Thymus (tissue), 11 donors: ENCODE measurements around the gene IFNA21. TPM values are rescaled to one million over a fixed set of nuclear protein-coding genes. Genes with fewer than 3 reads are reported as not detected.
A peak's percentile ranks its signal among the peaks of the same experiment; 100 is the strongest.
"Not testable (repeated sequence)": the region's sequence is repeated elsewhere in the genome, so short reads cannot be mapped to it uniquely, and the experiment has no call there.

Experiments
- DNase-seq, 9 donors: peaks; one replicate each; pipeline ENCODE4 v3.0.0-alpha.2; 2013; ENCODE audit warnings: low spot score in 9 of 9, low read depth in 6 of 9, missing footprints in 1 of 9
- H3K27ac ChIP-seq, 2 donors: one replicate each; pipeline ENCODE4 v1.5.1; 2013; ENCODE audit warnings: control low read depth in 1 of 2, low read depth in 1 of 2, low read length in 1 of 2, mild to moderate bottlenecking in 1 of 2, moderate library complexity in 1 of 2
- H3K27me3 ChIP-seq, 2 donors: one replicate each; pipeline ENCODE4 v1.5.1; 2013; ENCODE audit warnings: low read length in 1 of 2; ENCODE audit not compliant: control insufficient read depth in 2 of 2, insufficient read depth in 1 of 2
- H3K36me3 ChIP-seq, 2 donors: one replicate each; pipeline ENCODE4 v1.5.1; 2013; ENCODE audit warnings: low read length in 1 of 2, mild to moderate bottlenecking in 1 of 2, moderate library complexity in 1 of 2; ENCODE audit not compliant: control insufficient read depth in 2 of 2, insufficient read depth in 2 of 2
- H3K4me1 ChIP-seq, 2 donors: one replicate each; pipeline ENCODE4 v1.5.1; 2013; ENCODE audit warnings: low read length in 2 of 2; ENCODE audit not compliant: control insufficient read depth in 2 of 2, insufficient read depth in 2 of 2
- H3K4me3 ChIP-seq, 2 donors: one replicate each; pipeline ENCODE4 v1.5.1; 2013; ENCODE audit warnings: low read length in 2 of 2, control low read depth in 1 of 2, mild to moderate bottlenecking in 1 of 2
- H3K9me3 ChIP-seq, 2 donors: one replicate each; pipeline ENCODE4 v1.5.1; 2013; ENCODE audit warnings: low read length in 1 of 2, mild to moderate bottlenecking in 1 of 2; ENCODE audit not compliant: control insufficient read depth in 2 of 2, insufficient read depth in 1 of 2
- WGBS: extraction: QIAGEN DNeasy Blood & Tissue Kit; methylation state at CpG from one replicate; pipeline ENCODE4 v1.1.7; 2013; 5-methylcytosine and 5-hydroxymethylcytosine counted together
- polyA plus RNA-seq: library from polyadenylated mRNA; stranded (reverse); fragments of 200-250 nt; gene quantifications from one replicate; pipeline ENCODE4 v1.2.3, GENCODE V29; 2013
- total RNA-seq: library from RNA; stranded (reverse); fragments of 120-200 nt; gene quantifications from one replicate; pipeline ENCODE4 v1.2.4, GENCODE V29; 2013
- donor health status: healthy.

Gene IFNA21
- total and polyA plus RNA-seq, 2 donors: 0.02 TPM; not detected in 1

DNA sequence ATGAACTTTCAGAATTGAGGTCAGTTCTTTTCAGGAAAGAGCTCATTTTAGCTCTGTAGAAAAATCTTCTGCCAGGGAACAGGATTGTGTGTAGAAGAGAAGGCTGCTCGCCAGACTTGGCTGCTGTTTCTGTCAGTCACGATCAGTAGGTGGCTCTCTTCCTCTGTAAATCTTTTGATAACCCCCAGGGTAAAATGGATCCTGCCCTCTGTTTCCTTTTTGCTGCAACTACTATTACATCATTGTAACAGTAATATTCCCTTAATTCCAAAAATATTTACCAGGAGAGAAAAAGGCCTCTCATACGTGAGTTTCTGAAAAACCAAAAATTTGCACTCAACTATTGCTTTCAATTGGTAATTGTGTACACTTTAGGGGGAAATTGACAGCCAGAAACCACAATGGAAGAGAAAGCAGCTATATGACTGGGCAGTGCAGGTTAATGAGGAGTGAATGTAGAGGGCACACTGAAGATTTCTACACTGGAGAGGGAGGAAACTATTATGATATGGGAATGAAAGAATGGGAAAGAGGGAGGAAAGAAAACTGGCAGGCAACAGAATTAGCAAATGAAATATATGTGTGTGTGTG lies 12.3 kb downstream of the IFNA21 start:
- no peaks in the 10 kb centered on the region for H3K9me3 ChIP-seq
- H3K27me3 ChIP-seq: no peaks in the 10 kb centered on the region
- no peak overlapping the region for H3K27ac ChIP-seq
- DNase-seq: peak in 4 of 9 donors; percentile 8 to 50 (median 16)
- WGBS: 33% methylated on average over 3 of the region's 3 CpGs
- no peaks in the 10 kb centered on the region for H3K4me1 ChIP-seq
- no peak overlapping the region for H3K4me3 ChIP-seq
- H3K36me3 ChIP-seq: no peaks in the 10 kb centered on the region

DNA sequence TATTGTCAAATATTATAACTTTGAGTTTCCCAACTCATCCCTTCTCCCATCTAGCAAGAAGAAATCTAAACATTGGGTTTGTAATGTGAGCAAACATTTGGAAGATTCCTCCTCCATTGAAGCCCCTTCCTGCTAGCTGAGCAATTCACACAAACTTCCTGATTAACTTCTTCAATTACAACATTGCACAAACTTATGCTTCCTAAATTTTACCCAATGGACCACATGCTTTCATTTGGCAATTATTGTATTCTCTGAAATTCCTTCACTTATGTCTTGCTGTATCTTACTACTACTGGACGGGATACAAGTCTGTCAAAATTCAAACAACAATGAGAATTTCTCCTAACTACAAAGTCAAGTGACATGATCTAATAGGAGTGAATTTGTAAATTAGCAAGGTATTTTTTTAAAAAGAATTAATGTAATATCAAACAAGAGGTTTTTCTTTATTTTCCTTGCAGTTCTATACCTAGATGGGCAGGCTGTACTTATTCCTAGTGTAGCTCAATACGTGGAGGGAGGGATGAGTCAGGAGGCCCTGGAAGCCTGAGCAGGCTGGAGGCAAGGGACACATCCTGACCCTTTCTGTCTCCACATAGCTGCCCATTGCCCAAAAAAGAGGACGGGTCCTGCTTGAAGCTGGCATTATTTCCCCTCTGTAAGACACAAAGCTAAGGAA lies 13.0 kb downstream of the IFNA21 start:
- 67% methylated on average over 3 of the region's 3 CpGs for WGBS
- no peak for DNase-seq
- H3K36me3 ChIP-seq: no peaks in the 10 kb centered on the region
- H3K27me3 ChIP-seq: no peaks in the 10 kb centered on the region
- no peaks in the 10 kb centered on the region for H3K9me3 ChIP-seq
- H3K4me3 ChIP-seq: no peak overlapping the region
- no peaks in the 10 kb centered on the region for H3K4me1 ChIP-seq
- H3K27ac ChIP-seq: no peak overlapping the region

DNA sequence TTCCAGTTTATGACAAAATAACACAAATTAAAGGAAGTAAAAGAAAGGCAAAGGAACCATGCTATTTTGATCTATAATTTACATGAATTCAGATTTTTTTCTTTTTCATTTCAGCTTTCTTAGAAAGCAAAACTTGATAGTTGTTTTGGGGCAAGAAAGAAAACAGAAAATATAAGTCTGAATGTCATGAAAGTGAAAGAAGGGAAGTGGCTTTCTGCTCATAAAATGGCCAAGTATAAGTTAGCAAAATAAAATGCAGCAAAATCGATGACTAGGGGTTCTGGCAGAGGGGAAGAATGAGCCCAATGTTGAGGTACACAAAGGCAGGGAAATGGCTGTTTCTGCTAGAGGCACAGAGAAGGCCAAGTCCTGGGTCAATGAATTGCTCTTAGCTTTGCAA lies 21.9 kb downstream of the IFNA21 start:
- Histone ChIP-seq H3K4me1 (no peaks in the 10 kb centered on the region), H3K9me3 (no peaks in the 10 kb centered on the region), H3K4me3 (no peak overlapping the region), H3K36me3 (no peaks in the 10 kb centered on the region), H3K27ac (no peak overlapping the region), H3K27me3 (no peaks in the 10 kb centered on the region)
- DNase-seq: no peak
- 11% methylated on average over 1 of the region's 1 CpG for WGBS

DNA sequence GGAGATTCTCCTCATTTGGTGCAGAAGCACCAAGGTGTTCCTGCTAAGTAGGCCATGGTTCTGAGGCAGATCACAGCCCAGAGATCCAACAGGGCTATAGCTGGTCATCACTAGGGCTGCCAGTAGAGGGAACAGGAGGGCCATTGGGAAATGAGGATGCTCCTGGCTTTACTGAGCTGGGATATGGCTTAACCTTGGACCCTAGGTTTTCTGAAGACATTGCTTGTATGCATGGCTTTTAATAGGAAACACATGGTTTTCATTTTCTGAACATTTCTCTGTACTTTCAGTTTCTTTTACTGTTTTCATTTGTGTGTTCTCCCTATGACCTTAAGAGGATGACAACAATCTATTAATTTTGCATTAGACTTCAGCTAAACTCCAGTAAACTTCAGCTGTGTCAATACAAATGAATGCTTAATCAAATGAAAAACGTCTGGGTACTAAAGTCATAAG lies 25.0 kb downstream of the IFNA21 start, which contains the start of gene IFNW1:
Gene IFNW1 (minus strand): TSS at position 406 of the 456 bp plus-strand sequence. CDS start 262 bp downstream, at position 144.
- H3K27me3 ChIP-seq: no peaks in the 10 kb centered on the region
- no peaks in the 10 kb centered on the region for H3K4me1 ChIP-seq
- H3K27ac ChIP-seq: no peak within 1 kb of the TSS
- DNase-seq: no peak
- WGBS: 77% methylated on average over 1 of the region's 1 CpG
- H3K9me3 ChIP-seq: no peaks in the 10 kb centered on the region
- H3K36me3 ChIP-seq: no peaks in the 10 kb centered on the region
- no peak within 1 kb of the TSS for H3K4me3 ChIP-seq

DNA sequence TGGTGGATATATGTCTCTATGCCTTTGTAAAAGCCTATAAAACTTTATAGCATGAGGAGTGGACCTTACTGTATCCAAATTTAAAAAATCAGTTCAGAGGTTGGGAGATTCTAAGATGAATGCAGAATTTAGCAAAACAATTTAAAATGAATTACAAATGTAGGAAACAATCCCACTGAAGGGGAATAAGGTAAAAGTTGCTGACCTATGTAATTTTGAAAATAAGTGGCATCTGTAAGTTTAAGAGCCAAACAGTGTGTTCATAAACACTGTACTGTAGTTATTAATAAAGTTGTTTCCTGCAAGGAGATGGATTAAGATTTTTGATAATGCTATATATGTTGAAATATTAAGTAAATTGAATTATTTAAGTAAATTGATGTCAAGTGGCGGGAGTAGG lies 29.4 kb downstream of the IFNA21 start:
- Histone ChIP-seq H3K27me3 (no peaks in the 10 kb centered on the region), H3K27ac (no peak overlapping the region), H3K36me3 (no peaks in the 10 kb centered on the region), H3K9me3 (no peaks in the 10 kb centered on the region), H3K4me1 (no peaks in the 10 kb centered on the region), H3K4me3 (no peak overlapping the region)
- WGBS: 54% methylated on average over 1 of the region's 1 CpG
- DNase-seq: no peak

DNA sequence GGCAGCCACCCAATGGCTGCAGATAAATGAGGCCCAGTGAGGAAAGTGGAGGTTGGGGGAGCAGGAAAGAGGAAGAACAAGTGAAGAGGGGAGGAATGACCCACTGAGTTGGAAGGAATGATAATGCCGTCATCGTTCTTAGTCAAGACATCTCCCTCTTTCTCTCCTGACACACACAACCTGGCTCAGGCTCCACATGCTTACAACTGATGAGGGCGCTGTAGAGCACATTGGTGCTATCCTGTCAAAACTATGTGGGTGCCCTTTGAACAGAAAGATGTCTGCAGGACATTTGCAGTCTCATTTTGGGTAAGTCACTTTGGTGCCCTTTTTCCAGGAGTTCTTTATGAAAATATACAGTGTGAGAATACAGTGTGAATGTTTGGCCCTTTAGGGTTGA lies 30.7 kb downstream of the IFNA21 start:
- H3K36me3 ChIP-seq: no peaks in the 10 kb centered on the region
- WGBS: 81% methylated on average over 3 of the region's 3 CpGs
- H3K27me3 ChIP-seq: no peaks in the 10 kb centered on the region
- no peak overlapping the region for H3K27ac ChIP-seq
- no peak for DNase-seq
- H3K9me3 ChIP-seq: no peaks in the 10 kb centered on the region
- H3K4me3 ChIP-seq: no peak overlapping the region
- H3K4me1 ChIP-seq: no peaks in the 10 kb centered on the region

DNA sequence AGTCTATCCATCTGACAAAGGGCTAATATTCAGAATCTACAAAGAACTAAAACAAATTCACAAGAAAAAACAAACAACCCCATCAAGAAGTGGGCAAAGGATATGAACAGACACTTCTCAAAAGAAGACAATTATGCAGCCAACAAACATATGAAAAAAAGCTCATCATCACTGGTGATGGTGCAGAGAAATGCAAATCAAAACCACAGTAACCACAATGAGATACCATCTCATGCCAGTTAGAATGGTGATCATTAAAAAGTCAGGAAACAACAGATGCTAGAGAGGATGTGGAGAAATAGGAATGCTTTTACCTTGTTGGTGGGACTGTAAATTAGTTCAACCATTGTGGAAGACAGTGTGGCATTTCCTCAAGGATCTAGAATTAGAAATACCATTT lies 38.3 kb downstream of the IFNA21 start:
- H3K27me3 ChIP-seq, H3K27ac ChIP-seq, DNase-seq, H3K36me3 ChIP-seq, H3K9me3 ChIP-seq, H3K4me1 ChIP-seq, H3K4me3 ChIP-seq: not testable (repeated sequence)

DNA sequence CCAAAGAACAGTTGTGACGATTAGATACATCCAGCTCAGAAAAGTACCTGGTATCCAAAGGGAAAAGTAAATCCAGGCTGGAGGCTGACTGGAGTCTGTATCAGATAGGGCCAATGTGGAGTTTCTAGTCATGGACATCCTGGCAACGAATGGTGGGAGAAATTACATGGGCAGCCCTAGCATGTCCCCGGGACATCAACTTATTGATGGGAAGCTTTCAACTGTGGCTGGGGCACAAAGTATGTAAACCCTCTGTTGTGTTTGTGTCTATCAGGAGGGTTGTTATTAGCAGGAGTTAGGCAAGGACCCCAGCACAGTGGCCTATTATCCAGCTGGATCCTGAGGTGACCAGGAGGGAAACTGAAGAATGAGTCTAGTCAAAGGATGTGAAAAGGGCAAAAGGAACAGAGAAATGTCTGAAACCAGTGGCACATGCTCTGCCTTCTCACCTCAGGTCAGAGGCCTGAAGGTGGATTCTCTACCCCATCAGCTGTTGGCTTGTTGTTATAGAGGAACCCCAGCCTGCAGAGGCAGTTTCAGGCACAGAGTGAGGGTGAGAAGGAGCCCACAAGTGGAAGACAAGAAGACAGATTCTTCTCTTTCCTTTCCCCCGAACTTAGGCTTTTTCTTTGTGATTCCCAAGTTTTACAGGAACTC lies 44.7 kb downstream of the IFNA21 start:
- 96% methylated on average over 4 of the region's 4 CpGs for WGBS
- H3K4me3 ChIP-seq: no peak overlapping the region
- peaks cover 0 to 4% of the 10 kb centered on the region in 2 donors for H3K4me1 ChIP-seq
- H3K27me3 ChIP-seq: no peaks in the 10 kb centered on the region
- H3K9me3 ChIP-seq: no peaks in the 10 kb centered on the region
- DNase-seq: no peak
- H3K27ac ChIP-seq: no peak overlapping the region
- no peaks in the 10 kb centered on the region for H3K36me3 ChIP-seq

DNA sequence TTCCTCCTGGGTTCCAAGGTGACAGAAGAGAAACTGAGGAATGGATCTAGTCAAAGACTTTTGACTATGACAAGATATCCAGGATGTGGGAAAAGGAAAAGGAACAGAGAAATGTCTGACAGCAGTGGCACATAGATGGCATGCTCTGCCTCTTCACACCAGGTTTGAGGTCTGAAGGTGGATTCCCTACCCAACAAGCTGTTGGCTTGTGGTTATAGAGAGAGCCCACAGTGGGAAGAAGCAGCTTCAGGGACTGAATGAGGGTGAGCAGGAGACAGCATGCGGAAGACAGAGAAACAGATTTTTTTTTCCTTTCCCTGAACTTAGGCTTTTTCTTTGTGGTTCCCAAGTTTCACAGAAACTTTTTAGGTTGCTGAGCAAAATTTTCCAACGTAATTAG lies 45.4 kb downstream of the IFNA21 start:
- no peak overlapping the region for H3K27ac ChIP-seq
- H3K4me3 ChIP-seq: no peak overlapping the region
- DNase-seq: peak in 1 of 9 donors; percentile 40
- whole genome bisulfite sequencing: 47% methylated on average over 2 of the region's 2 CpGs
- no peaks in the 10 kb centered on the region for H3K27me3 ChIP-seq
- no peaks in the 10 kb centered on the region for H3K9me3 ChIP-seq
- H3K36me3 ChIP-seq: no peaks in the 10 kb centered on the region
- H3K4me1 ChIP-seq: peaks cover 0 to 4% of the 10 kb centered on the region in 2 donors
